ENCODE data around the gene FERMT3.
"Not testable (repeated sequence)": the region's sequence is repeated elsewhere in the genome, so short reads cannot be mapped to it uniquely, and the experiment has no call there.

The FERMT3 gene

DNA sequence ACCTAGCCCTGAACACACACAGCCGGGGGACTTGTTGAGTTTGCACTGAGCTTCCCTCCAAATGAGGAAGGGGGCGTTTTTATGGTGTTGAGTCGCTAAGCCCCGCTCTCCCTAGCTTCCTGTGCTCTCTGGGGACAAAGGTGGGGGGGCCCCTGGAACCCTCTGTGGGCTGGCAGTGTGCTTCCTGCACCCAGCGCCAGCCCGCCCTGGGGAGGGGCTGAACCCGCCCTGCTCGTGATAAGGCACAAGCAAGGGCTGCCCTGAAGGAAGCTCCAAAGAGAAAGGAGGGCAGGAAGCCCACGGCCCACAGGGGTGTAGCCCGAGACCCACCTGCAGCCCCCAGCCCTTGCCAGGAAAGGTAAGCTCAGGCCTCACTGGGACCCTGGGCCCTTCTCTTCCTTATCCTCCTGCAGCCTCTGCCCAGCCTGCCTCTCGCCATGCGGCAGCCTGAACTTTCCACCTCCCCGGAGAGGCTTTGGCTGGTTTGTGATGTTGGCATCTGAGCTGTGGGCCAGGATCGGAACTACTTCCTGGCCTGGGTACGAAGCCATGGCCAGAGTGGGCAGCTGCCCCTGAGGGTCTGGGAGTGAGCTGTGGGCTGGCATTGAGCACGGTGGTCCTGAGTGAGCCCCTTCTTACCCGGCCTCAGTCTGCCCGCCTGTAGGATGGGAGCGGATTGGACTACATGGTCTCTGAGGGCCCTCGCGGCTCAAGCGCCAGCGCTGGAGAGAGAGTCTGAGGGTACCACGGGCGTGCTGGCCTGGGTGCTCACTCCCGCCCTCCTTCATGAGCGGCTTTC lies at the start of gene FERMT3:
FERMT3 (plus strand) TSS at position 265 of the 799 bp plus-strand sequence. CDS start 644 bp downstream, outside the sequence.
- peak; percentile 76 for DNase-seq

- no peak for DNase-seq
These were observed 48.7 kb upstream of the FERMT3 start for GRCh38 chr11:64157631-64158394.

DNA sequence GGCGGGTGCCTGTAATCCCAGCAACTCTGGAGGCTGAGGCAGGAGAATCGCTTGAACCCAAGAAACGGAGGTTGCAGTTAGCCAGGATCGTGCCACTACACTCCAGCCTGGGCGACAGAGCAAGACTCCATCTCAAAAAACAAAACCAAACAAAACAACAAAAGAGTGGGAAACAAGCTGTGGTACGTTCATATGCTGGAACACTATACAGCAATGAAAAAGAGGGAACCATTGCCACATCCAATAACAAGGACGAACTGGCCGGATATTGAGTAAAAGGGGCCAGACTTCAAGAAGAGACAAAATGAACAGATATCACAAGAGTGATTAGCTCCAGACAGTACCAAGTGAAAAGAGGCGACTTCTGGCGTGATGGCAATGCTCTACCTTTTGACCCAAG lies 45.5 kb upstream of the FERMT3 start:
- DNase-seq: no peak

DNA sequence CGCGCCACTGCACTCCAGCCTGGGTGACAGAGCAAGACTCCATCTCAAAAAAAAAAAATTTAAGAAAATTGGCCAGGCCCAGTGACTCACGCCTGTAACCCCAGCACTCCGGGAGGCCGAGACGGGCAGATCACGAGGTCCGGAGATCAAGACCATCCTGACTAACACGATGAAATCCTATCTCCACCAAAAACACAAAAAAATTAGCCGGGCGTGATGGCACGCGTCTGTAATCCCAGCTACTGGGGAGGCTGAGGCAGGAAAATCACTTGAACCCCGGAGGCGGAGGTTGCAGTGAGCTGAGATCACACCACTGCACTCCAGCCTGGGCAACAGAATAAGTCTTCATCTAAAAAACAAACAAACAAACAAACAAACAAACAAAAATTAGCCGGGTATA lies 43.8 kb upstream of the FERMT3 start:
- not testable (repeated sequence) for DNase-seq

DNA sequence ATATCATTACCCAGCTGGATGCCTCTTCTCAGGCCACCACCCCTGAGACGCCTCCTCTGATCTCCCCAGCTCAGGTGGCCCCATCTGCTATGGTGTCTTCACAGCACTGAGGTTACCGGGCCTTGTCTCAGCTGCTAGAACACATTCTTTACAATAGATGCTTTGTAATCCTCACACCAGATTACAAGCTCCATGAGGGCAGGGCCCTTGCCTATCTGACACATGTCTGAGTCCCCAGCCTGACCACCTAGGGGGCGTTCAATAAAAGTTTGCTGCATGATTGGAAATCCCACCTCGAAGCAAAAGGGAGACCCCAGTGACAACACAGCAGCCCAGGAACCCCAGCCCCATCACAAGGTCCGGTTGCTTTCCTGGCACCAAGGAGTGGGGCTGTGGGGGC lies 42.6 kb upstream of the FERMT3 start:
- DNase-seq: no peak

- no peak for DNase-seq
These were observed 41.9 kb upstream of the FERMT3 start for GRCh38 chr11:64164392-64165312.

DNA sequence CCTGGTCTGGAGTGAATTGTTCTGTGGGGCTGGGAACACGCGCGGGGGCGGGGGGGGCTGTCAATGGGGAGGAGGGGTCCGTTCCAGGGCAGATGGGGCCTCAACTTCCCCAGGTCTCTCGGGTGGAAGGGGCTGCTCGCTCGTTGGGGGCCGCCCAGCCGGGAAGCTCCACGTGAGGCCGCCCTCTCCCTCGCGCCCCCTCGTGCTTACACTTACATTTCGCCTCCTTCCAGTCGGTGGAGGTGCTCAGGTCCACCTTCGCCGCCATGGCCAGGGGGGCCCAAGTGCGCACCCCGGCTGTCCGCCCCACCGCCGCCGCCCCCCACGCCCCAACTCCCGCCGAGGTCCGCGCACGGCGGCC lies 41.1 kb upstream of the FERMT3 start:
- no peak for DNase-seq

DNA sequence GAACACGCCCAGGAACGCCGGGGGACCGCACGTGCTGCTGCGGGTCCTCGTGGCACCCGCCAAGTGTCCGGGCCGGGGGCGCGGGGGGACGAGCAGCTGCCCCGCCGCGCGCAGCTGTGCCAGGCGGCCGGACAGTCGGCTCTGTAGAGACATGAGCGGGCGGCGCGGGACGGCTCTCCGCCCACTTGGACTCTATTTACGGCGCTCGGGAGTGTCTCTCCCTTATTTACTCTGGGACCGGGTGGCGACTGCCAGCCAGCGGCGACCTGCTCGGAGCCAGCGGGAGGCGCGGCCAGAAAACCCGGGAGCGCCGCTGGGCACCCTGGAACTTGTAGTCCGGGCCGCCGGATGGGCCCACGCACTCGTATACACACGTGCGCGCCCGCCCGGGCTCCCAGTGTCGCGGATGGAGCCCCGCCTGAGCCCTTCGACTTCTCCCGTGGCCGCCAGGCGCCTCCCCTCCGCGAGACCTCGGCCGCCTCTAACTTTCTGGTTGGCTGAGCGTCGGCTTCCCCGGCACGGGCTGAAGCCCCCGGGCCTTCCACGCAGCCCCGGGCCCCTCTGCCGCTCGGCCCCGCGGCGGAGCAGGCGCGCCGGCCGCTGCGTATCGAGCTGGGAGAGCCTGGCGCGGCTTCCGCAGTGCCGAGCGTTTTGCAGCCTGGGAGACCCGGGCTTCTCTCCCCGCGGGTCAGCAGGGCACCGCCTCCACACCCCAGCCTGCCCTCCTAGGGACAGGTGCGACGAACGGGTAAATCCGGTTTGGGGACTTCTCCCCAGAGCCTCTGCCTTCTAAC lies 40.5 kb upstream of the FERMT3 start, which contains the start of gene MACROD1:
MACROD1 (minus strand) TSS at position 272 of the 794 bp plus-strand sequence; CDS start at position 153, 119 bp downstream.
- DNase-seq: peak; percentile 82

DNA sequence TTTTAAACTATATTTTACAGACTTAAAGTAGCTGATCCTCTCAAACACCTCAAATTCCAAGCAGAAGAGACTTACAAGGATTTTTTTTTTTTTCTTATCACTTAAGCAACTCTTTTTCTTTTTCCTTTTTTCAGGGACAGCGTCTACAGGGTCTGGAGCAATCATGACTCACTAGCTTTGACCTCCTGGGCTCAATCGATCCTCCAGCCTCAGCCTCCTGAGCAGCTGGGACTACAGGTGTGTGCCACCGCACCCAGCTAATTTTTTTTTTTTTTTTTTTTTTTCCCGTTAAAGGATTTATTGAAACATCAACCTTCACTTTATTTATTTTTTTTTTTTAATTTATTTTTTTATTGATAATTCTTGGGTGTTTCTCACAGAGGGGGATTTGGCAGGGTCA lies 36.1 kb upstream of the FERMT3 start:
- DNase-seq: no peak

- no peak for DNase-seq
These were observed 32.7 kb upstream of the FERMT3 start for GRCh38 chr11:64173616-64174355.

DNA sequence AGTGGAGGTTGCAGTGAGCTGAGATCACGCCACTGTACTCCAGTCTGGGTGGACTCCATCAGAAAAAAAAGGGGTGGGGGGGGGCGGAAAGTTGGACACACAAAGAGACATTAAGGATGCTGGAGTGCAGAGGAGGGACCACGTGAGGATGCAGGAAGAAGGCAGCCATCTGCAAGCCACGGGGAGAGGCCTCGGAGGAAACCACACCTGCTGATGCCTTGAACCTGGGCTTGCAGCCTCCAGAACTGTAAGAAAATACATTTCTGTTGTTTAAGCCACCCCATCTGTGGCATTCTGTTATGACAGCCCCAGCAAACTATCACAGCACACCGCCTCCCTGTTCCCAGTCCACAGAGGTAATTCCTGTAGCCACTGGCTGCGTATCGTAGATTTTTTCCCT lies 29.8 kb upstream of the FERMT3 start:
- no peak for DNase-seq

DNA sequence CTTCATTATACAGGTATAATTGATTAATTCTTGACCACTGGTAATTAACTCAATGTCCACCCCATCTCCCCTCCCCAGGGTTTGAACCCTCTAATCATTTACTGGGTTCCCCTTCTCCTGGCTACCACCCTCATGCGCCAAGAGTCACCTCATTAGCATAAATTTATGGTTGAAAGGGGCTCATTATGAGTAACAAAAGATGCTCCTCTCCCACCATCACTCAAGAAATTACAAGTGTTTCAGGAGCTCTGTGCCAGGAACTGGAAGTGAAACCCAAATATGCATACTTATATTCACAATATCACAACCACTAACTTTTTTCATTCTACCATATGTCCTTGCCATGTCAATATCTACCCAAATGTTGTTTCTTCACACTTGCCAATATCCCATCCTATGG lies 28.3 kb upstream of the FERMT3 start:
- no peak for DNase-seq

DNA sequence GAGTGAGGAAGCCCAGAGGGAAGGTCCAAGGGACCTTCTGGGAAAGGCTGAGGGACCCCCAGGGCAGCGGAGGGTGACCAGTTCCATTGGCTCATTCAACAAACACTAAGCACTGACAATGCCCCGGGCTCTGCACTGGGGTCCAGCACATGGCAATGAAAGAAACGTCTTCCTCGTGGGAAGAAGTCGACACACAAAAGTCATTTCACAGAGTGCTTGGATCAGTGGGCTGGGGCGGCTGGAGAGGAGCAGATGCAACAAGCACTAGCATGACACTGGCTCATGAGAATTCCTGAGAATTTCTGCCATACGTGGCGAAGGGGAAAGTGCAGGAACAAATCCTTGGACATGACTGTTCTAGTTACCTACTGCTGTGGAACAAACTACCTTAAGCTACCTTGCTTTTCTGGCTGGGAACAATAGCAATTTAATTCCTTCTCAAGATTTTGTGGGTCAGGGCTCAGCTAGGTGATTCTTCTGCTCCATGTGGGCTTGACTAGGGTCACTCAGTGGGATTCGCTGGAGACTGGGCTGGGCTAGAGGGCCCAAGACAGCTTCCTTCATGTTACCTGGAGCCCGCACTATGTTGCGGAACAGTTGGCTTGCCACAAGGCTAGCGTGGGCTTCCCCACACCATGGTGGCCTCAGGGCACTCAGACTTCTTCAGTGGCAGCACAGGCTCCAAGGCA lies 27.4 kb upstream of the FERMT3 start:
- no peak for DNase-seq

DNA sequence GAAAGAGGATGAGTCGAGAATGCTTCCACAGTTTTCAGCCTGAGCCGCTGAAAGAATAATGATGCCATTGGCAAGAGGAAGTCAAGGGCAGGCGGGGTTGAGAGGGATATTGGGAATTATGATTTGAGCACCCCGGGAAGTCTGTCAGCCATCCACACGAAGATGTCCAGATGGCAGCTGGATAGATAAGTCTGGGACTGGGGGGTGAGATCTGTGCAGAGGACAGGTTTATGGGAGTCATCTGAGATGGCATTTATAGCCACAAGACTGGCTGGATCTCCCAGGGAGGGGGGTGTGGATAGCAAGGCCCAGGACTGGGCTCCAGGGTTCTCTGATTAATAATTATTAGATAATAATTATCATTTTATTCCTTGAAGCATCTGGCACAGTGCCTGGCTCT lies 25.6 kb upstream of the FERMT3 start:
- DNase-seq: no peak

DNA sequence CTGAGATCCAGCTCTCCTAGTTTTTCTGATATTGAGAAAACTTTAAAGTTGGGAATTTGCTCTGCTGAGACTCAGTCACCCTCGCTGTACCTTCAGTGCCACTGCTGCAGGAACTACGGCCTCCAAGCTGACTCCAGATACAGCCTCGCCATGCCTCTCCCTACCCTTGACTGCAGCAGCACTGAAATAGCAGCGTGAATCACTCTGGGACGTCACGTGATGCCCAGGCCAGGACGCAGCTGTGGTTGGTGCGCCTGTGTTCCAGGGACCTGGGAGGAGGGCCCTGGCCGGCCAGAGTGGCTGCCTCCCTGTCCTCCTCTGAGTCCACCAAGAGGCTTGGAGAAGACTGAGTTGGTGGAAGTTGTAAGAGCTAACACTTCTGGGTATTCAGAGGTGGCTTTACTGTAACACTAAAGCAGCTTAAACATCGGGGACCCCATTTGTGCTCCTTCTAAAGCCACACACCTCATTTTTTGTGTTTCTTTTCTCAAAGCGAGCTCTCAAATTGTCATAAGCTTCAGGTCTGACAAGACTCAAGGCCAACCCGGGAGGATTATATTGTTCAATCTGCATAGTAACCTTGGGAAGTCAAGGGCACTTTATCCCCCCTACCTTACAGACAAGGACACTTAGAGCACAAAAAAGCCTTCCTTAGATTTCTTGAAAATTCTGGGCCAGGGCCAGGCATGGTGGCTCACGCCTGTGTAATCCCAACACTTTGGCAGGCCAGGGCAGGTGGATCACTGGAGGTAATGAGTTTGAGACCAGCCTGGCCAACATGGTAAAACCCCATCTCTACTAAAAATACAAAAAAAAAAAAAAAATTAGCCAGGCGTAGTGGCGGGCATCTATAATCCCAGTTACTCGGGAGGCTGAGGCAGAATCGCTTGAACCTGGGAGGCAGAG lies 24.8 kb upstream of the FERMT3 start:
- peak; percentile 24 for DNase-seq

- no peak for DNase-seq
These were observed 22.6 kb upstream of the FERMT3 start for GRCh38 chr11:64183890-64184289.

- no peak for DNase-seq
These were observed 21.3 kb upstream of the FERMT3 start for GRCh38 chr11:64185175-64185692.

GRCh38 chr11:64185693-64186491 lies 20.6 kb upstream of the FERMT3 start, which contains the start of gene STIP1:
Gene STIP1, plus strand, starts transcription at chr11:64186171. Its CDS starts 91 bp downstream, at chr11:64186262.
- DNase-seq: peak; percentile 100

Measured in CD4-positive, alpha-beta T cell treated with Interleukin-21 for 1 hour (primary cell).